PC-9 (cell line): ENCODE results near the gene INPP5B.

Experiments used
- EZH2 ChIP-seq: fragments of 200-600 bp; sonication (generic); IDR thresholded peaks from 2 replicates; pipeline ENCODE4 v1.8.0; 2017; ENCODE audit warnings: antibody characterized with exemption, low read depth
- TF ChIP-seq, protein P1 (sequence below): fragments of 200-600 bp; sonication (generic); conservative IDR thresholded peaks from 2 replicates; pipeline ENCODE4 v1.6.1; 2017; ENCODE audit warnings: mixed run types, antibody characterized with exemption, mild to moderate bottlenecking, moderate library complexity

DNA sequence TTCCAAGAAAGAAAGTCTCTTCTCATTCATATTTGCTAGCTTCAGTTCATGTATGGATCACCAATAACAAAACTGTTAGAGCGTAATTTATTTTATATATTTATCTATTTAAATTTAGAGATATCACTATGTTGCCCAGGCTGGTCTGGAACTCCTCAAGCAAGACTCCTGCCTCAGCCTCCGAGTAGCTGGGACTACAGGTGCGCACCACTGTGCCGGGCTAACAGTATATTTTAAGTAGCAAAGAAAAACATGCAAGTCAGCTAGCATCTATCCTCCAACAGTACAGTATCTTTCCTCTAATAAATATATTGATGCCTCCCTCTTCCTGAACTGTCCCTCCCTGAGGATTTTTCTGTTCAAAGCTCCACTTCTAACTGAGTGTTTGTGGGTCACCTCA, 21.5 kb downstream of the INPP5B start:
- TF ChIP-seq, protein P1, sequence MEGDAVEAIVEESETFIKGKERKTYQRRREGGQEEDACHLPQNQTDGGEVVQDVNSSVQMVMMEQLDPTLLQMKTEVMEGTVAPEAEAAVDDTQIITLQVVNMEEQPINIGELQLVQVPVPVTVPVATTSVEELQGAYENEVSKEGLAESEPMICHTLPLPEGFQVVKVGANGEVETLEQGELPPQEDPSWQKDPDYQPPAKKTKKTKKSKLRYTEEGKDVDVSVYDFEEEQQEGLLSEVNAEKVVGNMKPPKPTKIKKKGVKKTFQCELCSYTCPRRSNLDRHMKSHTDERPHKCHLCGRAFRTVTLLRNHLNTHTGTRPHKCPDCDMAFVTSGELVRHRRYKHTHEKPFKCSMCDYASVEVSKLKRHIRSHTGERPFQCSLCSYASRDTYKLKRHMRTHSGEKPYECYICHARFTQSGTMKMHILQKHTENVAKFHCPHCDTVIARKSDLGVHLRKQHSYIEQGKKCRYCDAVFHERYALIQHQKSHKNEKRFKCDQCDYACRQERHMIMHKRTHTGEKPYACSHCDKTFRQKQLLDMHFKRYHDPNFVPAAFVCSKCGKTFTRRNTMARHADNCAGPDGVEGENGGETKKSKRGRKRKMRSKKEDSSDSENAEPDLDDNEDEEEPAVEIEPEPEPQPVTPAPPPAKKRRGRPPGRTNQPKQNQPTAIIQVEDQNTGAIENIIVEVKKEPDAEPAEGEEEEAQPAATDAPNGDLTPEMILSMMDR, result no peak
- no peak for TF ChIP-seq EZH2
